Ovary (tissue), 3 donors: Measurements from ENCODE around the gene ADRA2A.

ENCODE experiments used
- POLR2A ChIP-seq: fragments of 450-650 bp; IDR thresholded peaks from one replicate; pipeline ENCODE4 v1.6.1; 2017; ENCODE audit warnings: antibody characterized with exemption, mild to moderate bottlenecking, moderate library complexity
- TF ChIP-seq, protein P1 (sequence below), 3 donors: fragments of 450-650 bp in 2 of 3; fragments of 200-600 bp in 1 of 3; IDR thresholded peaks; one replicate each; pipeline versions ENCODE4 v1.5.1 to v1.8.0; 2016 to 2022; ENCODE audit warnings: antibody characterized with exemption in 3 of 3, mild to moderate bottlenecking in 1 of 3
- donor health status: DM: no; HTN: no; CAD: no.

DNA sequence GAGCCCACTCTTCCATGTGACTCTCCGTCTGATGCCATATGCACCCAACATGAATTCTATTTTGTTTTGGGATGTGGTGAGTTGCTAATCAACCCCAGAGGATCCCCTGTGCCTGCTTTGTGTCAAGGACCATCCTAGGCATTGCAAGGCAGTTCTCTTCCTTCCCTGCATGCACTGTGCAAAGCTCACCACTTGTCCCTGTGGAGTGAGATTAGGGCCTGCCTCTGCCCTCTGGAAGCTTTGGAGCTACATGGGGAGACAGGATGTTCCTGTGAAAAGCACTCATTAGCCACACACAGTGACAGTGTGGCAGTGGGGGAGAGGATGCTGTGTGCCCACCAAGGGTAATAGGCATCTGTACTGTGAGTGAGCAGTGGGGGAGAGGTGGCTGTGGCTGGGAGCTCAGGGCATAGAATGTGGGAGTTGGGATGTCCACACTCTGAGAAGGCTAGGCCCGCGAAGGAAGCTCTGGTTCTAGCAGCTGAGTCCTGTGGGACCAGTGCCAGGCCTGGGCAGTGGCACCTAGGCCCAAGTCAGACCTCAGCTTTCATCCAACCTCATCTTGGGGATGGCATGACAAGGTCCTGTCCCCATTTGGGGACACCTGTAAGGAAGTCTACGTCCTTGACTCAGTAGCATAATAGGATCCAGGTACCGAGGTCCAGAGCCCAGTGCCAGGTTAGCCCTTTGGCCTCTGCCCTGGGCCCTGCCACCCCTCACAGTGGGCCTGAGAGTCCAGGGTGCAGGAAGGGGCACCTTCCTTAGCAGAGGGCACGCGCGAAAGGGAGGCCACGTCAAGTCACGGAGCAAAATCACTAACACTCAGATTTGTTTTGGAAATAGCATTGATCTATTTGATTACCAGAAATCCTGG, 6.6 kb downstream of the ADRA2A start:
- TF ChIP-seq, protein P1, sequence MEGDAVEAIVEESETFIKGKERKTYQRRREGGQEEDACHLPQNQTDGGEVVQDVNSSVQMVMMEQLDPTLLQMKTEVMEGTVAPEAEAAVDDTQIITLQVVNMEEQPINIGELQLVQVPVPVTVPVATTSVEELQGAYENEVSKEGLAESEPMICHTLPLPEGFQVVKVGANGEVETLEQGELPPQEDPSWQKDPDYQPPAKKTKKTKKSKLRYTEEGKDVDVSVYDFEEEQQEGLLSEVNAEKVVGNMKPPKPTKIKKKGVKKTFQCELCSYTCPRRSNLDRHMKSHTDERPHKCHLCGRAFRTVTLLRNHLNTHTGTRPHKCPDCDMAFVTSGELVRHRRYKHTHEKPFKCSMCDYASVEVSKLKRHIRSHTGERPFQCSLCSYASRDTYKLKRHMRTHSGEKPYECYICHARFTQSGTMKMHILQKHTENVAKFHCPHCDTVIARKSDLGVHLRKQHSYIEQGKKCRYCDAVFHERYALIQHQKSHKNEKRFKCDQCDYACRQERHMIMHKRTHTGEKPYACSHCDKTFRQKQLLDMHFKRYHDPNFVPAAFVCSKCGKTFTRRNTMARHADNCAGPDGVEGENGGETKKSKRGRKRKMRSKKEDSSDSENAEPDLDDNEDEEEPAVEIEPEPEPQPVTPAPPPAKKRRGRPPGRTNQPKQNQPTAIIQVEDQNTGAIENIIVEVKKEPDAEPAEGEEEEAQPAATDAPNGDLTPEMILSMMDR (IDR thresholded peaks at IDR 0.05) = no peak
- no peak for TF ChIP-seq POLR2A
